ENCODE data around the gene ANGPTL4. TPM values are rescaled to one million over a fixed set of nuclear protein-coding genes. Genes with fewer than 3 reads are reported as not detected.
"Not testable (repeated sequence)": the region's sequence is repeated elsewhere in the genome, so short reads cannot be mapped to it uniquely, and the experiment has no call there.

The ANGPTL4 gene, protein sequence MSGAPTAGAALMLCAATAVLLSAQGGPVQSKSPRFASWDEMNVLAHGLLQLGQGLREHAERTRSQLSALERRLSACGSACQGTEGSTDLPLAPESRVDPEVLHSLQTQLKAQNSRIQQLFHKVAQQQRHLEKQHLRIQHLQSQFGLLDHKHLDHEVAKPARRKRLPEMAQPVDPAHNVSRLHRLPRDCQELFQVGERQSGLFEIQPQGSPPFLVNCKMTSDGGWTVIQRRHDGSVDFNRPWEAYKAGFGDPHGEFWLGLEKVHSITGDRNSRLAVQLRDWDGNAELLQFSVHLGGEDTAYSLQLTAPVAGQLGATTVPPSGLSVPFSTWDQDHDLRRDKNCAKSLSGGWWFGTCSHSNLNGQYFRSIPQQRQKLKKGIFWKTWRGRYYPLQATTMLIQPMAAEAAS
- 1 to 10 TPM; 1.9 to 4.9 (median 3.1) TPM for polyA plus RNA-seq (ENCODE audit: insufficient read length in 4 of 4)

DNA sequence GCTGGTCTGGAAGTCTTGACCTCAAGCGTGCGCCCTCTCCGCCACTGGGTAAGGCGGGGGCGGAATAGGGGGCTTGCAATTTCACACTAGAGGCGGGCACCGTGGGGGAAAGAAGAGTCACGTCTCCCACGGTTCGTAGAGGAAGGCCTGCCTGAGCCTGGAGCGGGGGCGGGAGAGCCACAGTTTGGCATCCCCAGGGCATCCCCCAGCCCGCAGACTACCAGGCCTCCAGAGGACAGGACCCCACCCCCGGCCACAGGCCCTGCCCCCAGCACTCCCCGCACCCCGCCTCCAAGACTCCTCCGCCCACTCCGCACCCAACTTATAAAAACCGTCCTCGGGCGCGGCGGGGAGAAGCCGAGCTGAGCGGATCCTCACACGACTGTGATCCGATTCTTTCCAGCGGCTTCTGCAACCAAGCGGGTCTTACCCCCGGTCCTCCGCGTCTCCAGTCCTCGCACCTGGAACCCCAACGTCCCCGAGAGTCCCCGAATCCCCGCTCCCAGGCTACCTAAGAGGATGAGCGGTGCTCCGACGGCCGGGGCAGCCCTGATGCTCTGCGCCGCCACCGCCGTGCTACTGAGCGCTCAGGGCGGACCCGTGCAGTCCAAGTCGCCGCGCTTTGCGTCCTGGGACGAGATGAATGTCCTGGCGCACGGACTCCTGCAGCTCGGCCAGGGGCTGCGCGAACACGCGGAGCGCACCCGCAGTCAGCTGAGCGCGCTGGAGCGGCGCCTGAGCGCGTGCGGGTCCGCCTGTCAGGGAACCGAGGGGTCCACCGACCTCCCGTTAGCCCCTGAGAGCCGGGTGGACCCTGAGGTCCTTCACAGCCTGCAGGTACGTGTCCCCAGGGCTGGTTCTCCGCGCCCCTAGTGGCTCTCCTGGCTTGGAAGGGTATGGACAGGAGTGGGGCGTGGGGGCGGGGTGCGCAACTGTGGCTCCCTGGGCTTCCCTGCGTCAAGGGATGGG, at the start of gene ANGPTL4:
TSS of gene ANGPTL4 (plus strand) at position 353 of the 969 bp plus-strand sequence. CDS start at position 520, 167 bp downstream.
- no peak for DNase-seq (ENCODE audit: low read depth in 4 of 4, low spot score in 2 of 4)

DNA sequence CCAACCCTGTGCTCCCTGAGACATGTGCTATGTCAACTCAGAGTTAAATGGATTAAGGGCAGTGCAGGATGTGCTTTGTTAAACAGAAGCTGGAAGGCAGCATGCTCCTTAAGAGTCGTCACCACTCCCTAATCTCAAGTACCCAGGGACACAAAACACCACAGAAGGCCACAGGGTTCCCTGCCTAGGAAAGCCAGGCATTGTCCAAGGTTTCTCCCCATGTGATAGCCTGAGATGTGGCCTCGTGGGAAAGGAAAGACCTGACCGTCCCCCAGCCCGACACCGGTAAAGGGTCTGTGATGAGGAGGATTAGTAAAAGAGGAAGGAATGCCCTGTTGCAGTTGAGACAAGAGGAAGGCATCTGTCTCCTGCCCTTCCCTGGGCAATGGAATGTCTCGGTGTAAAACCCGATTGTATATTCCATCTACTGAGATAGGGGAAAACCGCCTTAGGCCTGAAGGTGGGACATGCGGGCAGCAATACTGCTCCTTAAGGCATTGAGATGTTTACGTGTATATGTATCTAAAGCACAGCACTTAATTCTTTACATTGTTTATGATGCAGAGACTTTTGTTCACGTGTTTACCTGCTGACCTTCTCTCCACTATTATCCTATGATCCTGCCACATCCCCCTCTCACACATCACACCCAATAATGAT, 48.8 kb upstream of the ANGPTL4 start:
- DNase-seq (ENCODE audit: low read depth in 4 of 4, low spot score in 2 of 4) = not testable (repeated sequence)

GRCh38 chr19:8316351-8317125, 47.4 kb upstream of the ANGPTL4 start:
- no peak for DNase-seq (ENCODE audit: low read depth in 4 of 4, low spot score in 2 of 4)

- DNase-seq (ENCODE audit: low read depth in 4 of 4, low spot score in 2 of 4) = not testable (repeated sequence)
Observed at GRCh38 chr19:8318835-8319234, 45.1 kb upstream of the ANGPTL4 start.

DNA sequence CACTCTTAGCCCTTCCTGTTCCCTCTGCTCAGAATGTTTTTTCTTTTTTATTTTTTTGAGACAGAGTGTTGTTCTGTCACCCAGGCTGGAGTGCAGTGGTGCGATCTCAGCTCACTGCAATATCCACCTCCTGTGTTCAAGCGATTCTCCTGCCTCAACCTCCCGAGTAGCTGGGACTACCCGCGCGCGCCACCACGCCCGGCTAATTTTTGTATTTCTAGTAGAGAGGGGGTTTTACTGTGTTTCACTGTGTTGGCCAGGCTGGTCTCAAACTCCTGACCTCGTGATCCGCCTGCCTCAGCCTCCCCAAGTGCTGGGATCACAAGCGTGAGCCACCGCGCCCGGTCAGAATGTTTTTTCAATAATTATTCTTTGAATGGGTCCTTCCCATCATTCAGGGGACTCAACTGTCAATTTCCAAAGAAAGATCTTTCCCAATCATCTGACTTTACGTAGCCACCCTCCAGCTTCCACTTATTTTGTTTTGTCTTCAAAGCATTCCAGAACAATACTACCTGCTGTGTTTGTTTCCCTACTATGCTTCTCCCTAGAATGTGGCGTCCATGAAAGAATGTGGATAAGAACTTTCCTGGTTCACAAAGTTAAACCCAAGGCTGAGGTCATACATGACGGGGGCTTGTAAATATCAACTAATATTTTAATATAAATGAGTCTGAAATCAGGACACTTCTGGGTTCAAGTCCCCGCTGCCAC, 44.0 kb upstream of the ANGPTL4 start:
- DNase-seq (ENCODE audit: low read depth in 4 of 4, low spot score in 2 of 4) = no peak

GRCh38 chr19:8320564-8321066, 43.3 kb upstream of the ANGPTL4 start:
- no peak for DNase-seq (ENCODE audit: low read depth in 4 of 4, low spot score in 2 of 4)

DNA sequence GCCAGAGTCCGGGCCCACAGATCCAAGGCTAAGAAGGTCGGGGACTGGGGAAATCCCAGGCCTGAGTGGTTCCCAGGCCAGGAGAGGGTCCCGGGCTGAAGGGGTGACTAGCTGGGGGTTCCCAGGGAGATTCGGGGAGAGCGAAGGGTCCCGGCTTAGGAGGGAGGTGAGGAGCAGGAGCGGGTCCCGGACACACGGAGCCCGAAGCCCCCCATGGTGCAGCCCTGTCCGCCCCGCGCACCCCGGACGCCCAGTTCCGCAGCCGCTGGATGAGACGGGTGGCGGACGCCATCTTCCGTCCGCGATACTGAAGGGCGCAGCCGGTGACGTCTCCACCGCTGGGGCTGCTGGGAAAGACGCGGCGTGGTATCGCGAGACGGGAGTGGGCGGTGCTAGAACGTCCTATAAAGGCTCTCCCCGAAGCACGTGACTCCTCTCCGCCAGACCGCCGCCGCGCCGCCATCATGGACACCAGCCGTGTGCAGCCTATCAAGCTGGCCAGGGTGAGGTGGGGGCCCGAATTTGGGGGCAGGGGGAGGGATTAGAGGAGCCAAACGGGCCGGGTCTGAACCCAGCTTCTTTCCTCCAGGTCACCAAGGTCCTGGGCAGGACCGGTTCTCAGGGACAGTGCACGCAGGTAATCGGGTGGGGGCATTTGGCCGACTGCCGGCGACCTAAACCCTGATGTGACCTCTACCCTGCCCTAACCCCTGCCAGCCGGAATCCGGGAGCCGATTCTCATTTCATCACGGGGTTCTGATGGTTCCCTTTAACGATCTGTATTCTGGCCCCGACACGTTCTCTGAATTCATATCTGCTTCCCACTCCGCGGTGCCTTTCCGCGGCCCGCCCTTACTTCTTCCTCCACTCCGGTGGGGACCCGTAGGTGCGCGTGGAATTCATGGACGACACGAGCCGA, 42.6 kb upstream of the ANGPTL4 start, which contains the start of the genes NDUFA7 and RPS28:
TSS of gene NDUFA7 (minus strand) at position 309 of the 919 bp plus-strand sequence. CDS start at position 292, 17 bp downstream.
TSS of gene RPS28 (plus strand) at position 430 of the 919 bp plus-strand sequence. CDS start at position 465, 35 bp downstream.
- peak in 3 of 4 donors; percentile 91 to 95 (median 92) for DNase-seq (ENCODE audit: low read depth in 4 of 4, low spot score in 2 of 4)

GRCh38 chr19:8321986-8322637, 41.8 kb upstream of the ANGPTL4 start:
- no peak for DNase-seq (ENCODE audit: low read depth in 4 of 4, low spot score in 2 of 4)

DNA sequence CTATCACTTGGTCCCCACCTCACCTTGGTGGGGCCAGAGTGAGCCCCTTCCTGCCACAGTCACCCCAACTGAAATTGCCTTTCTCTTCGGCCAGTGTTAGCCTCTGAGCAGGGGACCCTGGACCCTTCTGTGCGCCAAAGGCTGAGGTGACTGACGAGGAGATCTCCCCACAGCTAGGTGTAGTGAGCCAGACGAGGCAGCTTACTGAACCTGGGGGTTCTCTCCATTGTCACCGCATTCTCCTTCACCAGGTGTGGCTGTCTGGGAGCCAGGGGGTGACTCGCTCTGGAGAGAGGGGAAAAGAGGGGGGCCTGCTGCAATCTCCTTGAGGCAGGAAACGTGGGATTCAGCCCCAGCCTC, 41.3 kb upstream of the ANGPTL4 start:
- no peak for DNase-seq (ENCODE audit: low read depth in 4 of 4, low spot score in 2 of 4)

DNA sequence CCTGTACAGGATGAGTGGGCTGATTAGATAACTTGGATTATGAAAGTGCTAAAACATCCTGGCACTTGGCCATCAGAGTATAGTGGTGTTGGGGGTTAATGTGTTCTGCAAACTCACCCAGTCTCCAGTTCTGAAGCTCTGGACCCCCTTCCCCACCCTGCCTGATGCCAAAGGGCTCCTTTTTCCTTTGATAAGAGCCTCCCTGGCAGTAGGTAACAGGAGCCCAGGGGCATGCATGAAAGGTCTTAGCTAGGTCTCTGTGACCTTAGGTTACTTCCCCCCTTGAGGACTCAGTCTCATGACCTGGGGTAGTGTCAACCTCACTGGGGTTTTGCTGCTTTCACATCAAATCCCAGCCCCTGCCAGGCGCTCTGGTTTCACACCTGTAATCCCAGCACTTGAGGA, 40.2 kb upstream of the ANGPTL4 start:
- no peak for DNase-seq (ENCODE audit: low read depth in 4 of 4, low spot score in 2 of 4)

DNA sequence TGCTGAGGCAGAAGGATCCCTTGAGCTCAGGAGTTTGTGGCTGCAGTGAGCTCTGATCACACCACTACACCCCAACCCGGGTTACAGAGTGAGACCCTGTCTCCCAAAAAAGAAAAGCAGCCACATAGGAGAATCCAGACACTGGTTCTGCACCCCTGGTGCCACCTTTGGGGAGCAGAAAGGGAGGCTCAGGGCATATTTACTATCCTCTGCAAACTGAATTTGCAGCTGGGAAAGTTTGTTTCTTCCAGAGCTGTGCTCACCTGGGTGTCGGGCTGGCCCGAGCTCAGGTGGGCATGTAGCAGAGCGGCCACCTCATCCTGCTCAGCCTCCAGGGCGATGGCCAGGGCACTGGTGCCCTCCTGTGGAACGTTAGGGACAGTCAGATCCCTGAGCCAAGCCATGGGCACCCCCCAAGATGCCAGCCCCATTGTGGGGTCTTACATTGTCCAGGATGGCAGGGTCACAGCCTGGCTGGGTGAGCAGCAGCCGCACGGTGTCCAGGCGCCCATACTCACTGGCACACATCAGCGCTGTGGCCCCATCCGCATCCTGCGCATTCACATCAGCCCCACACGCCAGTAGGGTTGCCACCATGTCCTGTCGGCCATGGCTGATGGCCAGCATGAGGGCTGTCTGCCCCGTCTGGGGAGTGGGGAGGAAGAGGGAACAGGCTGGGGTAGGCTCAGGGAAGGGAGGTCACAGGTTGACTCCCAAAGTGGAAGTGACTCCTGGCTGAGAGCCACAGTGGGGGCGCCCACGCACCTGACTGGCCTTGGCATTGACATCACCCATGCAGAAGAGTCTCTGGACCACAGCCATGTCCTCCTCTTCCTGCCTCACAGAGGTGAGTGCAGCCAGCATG, 39.5 kb upstream of the ANGPTL4 start:
- DNase-seq (ENCODE audit: low read depth in 4 of 4, low spot score in 2 of 4) = no peak

- no peak for DNase-seq (ENCODE audit: low read depth in 4 of 4, low spot score in 2 of 4)
Observed at GRCh38 chr19:8325454-8325853, 38.5 kb upstream of the ANGPTL4 start.

- DNase-seq (ENCODE audit: low read depth in 4 of 4, low spot score in 2 of 4) = no peak
Observed at GRCh38 chr19:8329996-8330395, 34.0 kb upstream of the ANGPTL4 start.

- DNase-seq (ENCODE audit: low read depth in 4 of 4, low spot score in 2 of 4) = no peak
Observed at GRCh38 chr19:8331263-8331845, 32.6 kb upstream of the ANGPTL4 start.

GRCh38 chr19:8332976-8333766, 30.8 kb upstream of the ANGPTL4 start:
- no peak for DNase-seq (ENCODE audit: low read depth in 4 of 4, low spot score in 2 of 4)
